Mesothelial cell of epicardium (in vitro differentiated cells): ENCODE measurements around the gene LMOD2. TPM values are rescaled to one million over a fixed set of nuclear protein-coding genes. Genes with fewer than 3 reads are reported as not detected.
A peak's percentile ranks its signal among the peaks of the same experiment; 100 is the strongest.

Source experiments
- DNase-seq, 2 experiments: peaks; one replicate each; pipeline ENCODE4 v3.0.0; 2021; ENCODE audit warnings: low spot score in 2 of 2; ENCODE audit not compliant: unreplicated experiment in 2 of 2
- H3K27ac Mint-ChIP-seq: 2 replicates; pipeline ENCODE4 v1.8.0; 2021; ENCODE audit warnings: mixed read lengths
- H3K27me3 Mint-ChIP-seq: 2 replicates; pipeline ENCODE4 v1.8.0; 2021; ENCODE audit warnings: low read depth, mixed read lengths
- H3K36me3 Mint-ChIP-seq: 2 replicates; pipeline ENCODE4 v1.8.0; 2021; ENCODE audit warnings: mixed read lengths
- H3K4me1 Mint-ChIP-seq: 2 replicates; pipeline ENCODE4 v1.8.0; 2021; ENCODE audit warnings: mixed read lengths
- H3K4me3 Mint-ChIP-seq: 2 replicates; pipeline ENCODE4 v1.8.0; 2021; ENCODE audit warnings: mild to moderate bottlenecking, moderate library complexity, mixed read lengths
- H3K9me3 Mint-ChIP-seq: 2 replicates; pipeline ENCODE4 v1.8.0; 2021; ENCODE audit warnings: mixed read lengths
- total RNA-seq: library from RNA; stranded (reverse); gene quantifications from 3 replicates; pipeline ENCODE4 v1.2.1, GENCODE V29; 2021
- TF ChIP-seq, protein P1 (sequence below): fragments of 200-600 bp; sonication (generic); IDR thresholded peaks from one replicate; pipeline ENCODE4 v1.5.0; 2021; ENCODE audit warnings: antibody characterized with exemption; ENCODE audit not compliant: unreplicated experiment

The LMOD2 gene
- total RNA-seq, 1 donor from 2014 or later = not detected

GRCh38 chr7:123679614-123680013, 23.9 kb downstream of the LMOD2 start:
- no peaks in the 10 kb centered on the region for H3K9me3 Mint-ChIP-seq

GRCh38 chr7:123680580-123680979, 24.9 kb downstream of the LMOD2 start:
- no peak overlapping the region for H3K27ac Mint-ChIP-seq
- H3K4me1 Mint-ChIP-seq = peaks cover 13% of the 10 kb centered on the region
- no peak for DNase-seq
- peaks cover 14% of the 10 kb centered on the region for H3K36me3 Mint-ChIP-seq
- no peak overlapping the region for H3K4me3 Mint-ChIP-seq
- TF ChIP-seq, protein P1, sequence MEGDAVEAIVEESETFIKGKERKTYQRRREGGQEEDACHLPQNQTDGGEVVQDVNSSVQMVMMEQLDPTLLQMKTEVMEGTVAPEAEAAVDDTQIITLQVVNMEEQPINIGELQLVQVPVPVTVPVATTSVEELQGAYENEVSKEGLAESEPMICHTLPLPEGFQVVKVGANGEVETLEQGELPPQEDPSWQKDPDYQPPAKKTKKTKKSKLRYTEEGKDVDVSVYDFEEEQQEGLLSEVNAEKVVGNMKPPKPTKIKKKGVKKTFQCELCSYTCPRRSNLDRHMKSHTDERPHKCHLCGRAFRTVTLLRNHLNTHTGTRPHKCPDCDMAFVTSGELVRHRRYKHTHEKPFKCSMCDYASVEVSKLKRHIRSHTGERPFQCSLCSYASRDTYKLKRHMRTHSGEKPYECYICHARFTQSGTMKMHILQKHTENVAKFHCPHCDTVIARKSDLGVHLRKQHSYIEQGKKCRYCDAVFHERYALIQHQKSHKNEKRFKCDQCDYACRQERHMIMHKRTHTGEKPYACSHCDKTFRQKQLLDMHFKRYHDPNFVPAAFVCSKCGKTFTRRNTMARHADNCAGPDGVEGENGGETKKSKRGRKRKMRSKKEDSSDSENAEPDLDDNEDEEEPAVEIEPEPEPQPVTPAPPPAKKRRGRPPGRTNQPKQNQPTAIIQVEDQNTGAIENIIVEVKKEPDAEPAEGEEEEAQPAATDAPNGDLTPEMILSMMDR = no peak
- no peaks in the 10 kb centered on the region for H3K27me3 Mint-ChIP-seq
- no peaks in the 10 kb centered on the region for H3K9me3 Mint-ChIP-seq

More at GRCh38 chr7:123679614-123680013, 23.9 kb downstream of the LMOD2 start:
- peaks cover 22% of the 10 kb centered on the region for H3K4me1 Mint-ChIP-seq
- no peak overlapping the region for H3K4me3 Mint-ChIP-seq
- TF ChIP-seq, protein P1 = no peak
- DNase-seq = no peak
- no peaks in the 10 kb centered on the region for H3K27me3 Mint-ChIP-seq
- no peak overlapping the region for H3K27ac Mint-ChIP-seq
- peaks cover 8% of the 10 kb centered on the region for H3K36me3 Mint-ChIP-seq

GRCh38 chr7:123681561-123681960, 25.9 kb downstream of the LMOD2 start:
- H3K4me3 Mint-ChIP-seq = no peak overlapping the region
- DNase-seq = no peak
- no peaks in the 10 kb centered on the region for H3K9me3 Mint-ChIP-seq
- H3K27me3 Mint-ChIP-seq = no peaks in the 10 kb centered on the region
- TF ChIP-seq, protein P1 = no peak
- no peak overlapping the region for H3K27ac Mint-ChIP-seq
- peaks cover 7% of the 10 kb centered on the region for H3K4me1 Mint-ChIP-seq
- peaks cover 14% of the 10 kb centered on the region for H3K36me3 Mint-ChIP-seq

GRCh38 chr7:123682690-123683089, 27.0 kb downstream of the LMOD2 start:
- Mint-ChIP-seq H3K27me3 (no peaks in the 10 kb centered on the region), H3K27ac (no peak overlapping the region), H3K4me3 (no peak overlapping the region), H3K9me3 (no peaks in the 10 kb centered on the region), H3K4me1 (peaks cover 2% of the 10 kb centered on the region), H3K36me3 (peaks cover 14% of the 10 kb centered on the region)
- DNase-seq = no peak
- TF ChIP-seq, protein P1 = peak; percentile 48

DNA sequence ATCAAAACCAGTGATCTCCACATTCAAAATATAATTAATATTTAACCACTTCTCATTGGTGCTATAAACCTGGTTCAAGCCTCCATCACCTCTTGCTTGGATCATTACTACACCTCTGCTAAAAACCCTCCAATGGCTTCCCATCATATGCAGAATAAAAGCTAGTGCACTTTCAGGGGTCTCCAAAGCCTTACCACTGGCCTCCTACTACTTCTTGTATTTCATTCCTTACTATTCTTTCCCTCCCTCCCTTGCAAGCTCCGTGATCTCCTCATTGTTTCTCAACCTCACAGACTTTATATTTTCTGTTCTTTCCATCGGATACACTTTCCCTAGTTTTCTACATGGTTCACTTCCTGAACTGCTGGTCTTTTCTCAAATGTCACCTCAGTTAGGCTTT, 31.5 kb downstream of the LMOD2 start:
- TF ChIP-seq, protein P1 = no peak
- Mint-ChIP-seq H3K27ac (no peak overlapping the region), H3K9me3 (no peaks in the 10 kb centered on the region), H3K4me1 (no peaks in the 10 kb centered on the region), H3K36me3 (peaks cover 19% of the 10 kb centered on the region), H3K27me3 (no peaks in the 10 kb centered on the region), H3K4me3 (no peak overlapping the region)
- no peak for DNase-seq

DNA sequence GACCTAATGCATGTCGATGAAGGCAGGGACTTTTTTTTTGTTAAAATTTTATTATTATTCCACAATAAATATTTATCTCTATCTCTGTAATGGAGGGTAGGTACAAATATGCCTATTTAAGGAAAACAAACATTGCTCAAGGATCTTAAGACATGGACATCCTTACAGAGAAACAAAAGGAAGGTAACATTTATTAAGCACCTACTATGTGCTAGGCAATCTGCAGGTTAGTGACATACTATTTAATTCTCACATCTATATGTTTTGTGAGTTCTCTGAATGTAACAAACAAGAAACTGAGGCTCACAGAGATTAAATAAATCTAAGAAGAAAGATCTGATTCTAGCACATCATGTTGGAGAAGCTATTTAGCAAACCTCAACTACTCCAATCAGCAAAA, 32.1 kb downstream of the LMOD2 start:
- H3K4me3 Mint-ChIP-seq = no peak overlapping the region
- DNase-seq = no peak
- H3K27ac Mint-ChIP-seq = no peak overlapping the region

More for the DNA sequence above, 32.1 kb downstream of the LMOD2 start:
- TF ChIP-seq, protein P1 = no peak
- Mint-ChIP-seq H3K36me3 (peaks cover 25% of the 10 kb centered on the region), H3K27me3 (no peaks in the 10 kb centered on the region), H3K9me3 (no peaks in the 10 kb centered on the region), H3K4me1 (no peaks in the 10 kb centered on the region)
